ENCODE results near the gene NTN4.

DNA sequence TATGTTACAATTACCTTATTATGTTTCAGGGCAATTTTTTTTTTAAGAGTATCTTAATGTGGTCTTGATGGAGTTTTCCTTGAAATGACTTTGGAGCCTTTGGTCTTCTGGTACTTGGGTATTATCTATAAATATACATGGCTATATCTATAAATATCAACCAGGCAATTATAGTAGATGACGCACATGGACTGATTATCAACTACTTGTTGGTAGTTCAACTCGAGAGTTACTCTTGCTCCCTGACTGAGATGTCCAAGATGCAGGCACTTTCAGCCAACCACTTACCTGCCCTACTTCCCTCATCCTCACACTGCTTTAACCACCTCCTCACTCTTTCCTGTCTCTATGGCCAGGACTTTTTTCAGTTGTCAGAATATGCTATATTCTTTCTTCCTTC, 85.4 kb downstream of the NTN4 start:
- TF ChIP-seq, protein P1, sequence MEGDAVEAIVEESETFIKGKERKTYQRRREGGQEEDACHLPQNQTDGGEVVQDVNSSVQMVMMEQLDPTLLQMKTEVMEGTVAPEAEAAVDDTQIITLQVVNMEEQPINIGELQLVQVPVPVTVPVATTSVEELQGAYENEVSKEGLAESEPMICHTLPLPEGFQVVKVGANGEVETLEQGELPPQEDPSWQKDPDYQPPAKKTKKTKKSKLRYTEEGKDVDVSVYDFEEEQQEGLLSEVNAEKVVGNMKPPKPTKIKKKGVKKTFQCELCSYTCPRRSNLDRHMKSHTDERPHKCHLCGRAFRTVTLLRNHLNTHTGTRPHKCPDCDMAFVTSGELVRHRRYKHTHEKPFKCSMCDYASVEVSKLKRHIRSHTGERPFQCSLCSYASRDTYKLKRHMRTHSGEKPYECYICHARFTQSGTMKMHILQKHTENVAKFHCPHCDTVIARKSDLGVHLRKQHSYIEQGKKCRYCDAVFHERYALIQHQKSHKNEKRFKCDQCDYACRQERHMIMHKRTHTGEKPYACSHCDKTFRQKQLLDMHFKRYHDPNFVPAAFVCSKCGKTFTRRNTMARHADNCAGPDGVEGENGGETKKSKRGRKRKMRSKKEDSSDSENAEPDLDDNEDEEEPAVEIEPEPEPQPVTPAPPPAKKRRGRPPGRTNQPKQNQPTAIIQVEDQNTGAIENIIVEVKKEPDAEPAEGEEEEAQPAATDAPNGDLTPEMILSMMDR (IDR thresholded peaks at IDR 0.05), result no peak
- TF ChIP-seq POLR2A (IDR thresholded peaks at IDR 0.05), result no peak
- no peak for TF ChIP-seq POLR2AphosphoS5 (IDR thresholded peaks at IDR 0.05)
